Measurements from ENCODE around the gene RPAP3.

DNA sequence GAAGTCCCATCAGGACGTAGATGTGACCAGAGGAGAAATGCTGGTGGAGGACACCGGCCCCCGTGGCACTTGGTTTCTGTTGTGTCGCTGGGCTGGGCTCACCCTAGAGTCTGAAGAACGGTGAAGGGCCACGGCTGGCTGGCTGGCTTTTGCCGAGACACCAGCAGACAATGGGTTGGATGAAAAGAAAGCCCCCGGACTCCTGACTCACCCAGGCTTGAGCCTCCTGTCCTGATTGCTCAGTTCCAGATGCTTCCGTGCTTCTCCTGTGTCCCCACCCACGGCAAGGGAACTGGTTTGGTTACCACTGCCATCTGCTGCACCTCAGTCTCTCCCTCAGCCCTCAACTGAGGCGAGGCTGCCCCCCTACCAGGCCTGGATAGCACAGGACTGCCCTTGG lies 29.8 kb upstream of the RPAP3 start:
- no peak for TF ChIP-seq POLR2A (IDR thresholded peaks at IDR 0.05)
- TF ChIP-seq POLR2AphosphoS5 (IDR thresholded peaks at IDR 0.05): no peak
- no peak for TF ChIP-seq CTCF (IDR thresholded peaks at IDR 0.05)
